CD4-positive, alpha-beta T cell (primary cell): ENCODE measurements around the gene PCDHGB4. TPM values are rescaled to one million over a fixed set of nuclear protein-coding genes. Genes with fewer than 3 reads are reported as not detected.
"Not testable (repeated sequence)": the region's sequence is repeated elsewhere in the genome, so short reads cannot be mapped to it uniquely, and the experiment has no call there.

Experiments
- ATAC-seq: fragments of 200-7000 bp; cut with Tn5 transposase; one replicate; pipeline ENCODE4 v1.10.0; 2022; ENCODE audit warnings: mild to moderate bottlenecking; ENCODE audit not compliant: poor library complexity
- CTCF ChIA-PET: fragments of 350-600 bp; sonication (Branson Sonifier 250); formaldehyde crosslinking; loops from one replicate; lab custom pipeline; 2021; ENCODE audit warnings: antibody characterized with exemption, inconsistent platforms; lab: Charles Lee
- POLR2A ChIA-PET: fragments of 350-600 bp; sonication (Branson Sonifier 250); formaldehyde crosslinking; loops from one replicate; lab custom pipeline; 2021; ENCODE audit warnings: antibody characterized with exemption, inconsistent platforms; lab: Charles Lee
- DNase-seq, 14 experiments: peaks; one replicate each; pipeline ENCODE4 v3.0.0-alpha.2; 2013 to 2020; ENCODE audit warnings: mixed read lengths in 2 of 14
- H3K27ac ChIP-seq, 2 donors: one replicate each; pipeline versions ENCODE4 v1.5.1 to v1.7.0; 2013; ENCODE audit warnings: low read length in 2 of 2, low read depth in 1 of 2, mild to moderate bottlenecking in 1 of 2
- H3K27me3 ChIP-seq, 2 experiments: 1 replicate in 1 of 2; 2 replicates in 1 of 2; pipeline versions ENCODE4 v1.6.1 to v1.7.0; 2013; ENCODE audit warnings: low read length in 2 of 2, control low read depth in 1 of 2, mild to moderate bottlenecking in 1 of 2, moderate library complexity in 1 of 2; ENCODE audit not compliant: insufficient read depth in 2 of 2, control insufficient read depth in 1 of 2
- H3K36me3 ChIP-seq: one replicate; pipeline ENCODE4 v1.6.1; 2013; ENCODE audit warnings: low read length, control low read depth; ENCODE audit not compliant: insufficient read depth
- H3K4me1 ChIP-seq: one replicate; pipeline ENCODE4 v1.6.1; 2013; ENCODE audit warnings: low read length, control low read depth; ENCODE audit not compliant: insufficient read depth
- H3K4me3 ChIP-seq: one replicate; pipeline ENCODE4 v1.5.1; 2013; ENCODE audit warnings: mild to moderate bottlenecking, low read length, moderate library complexity
- H3K9me3 ChIP-seq, 2 experiments: 1 replicate in 1 of 2; 2 replicates in 1 of 2; pipeline versions ENCODE4 v1.6.1 to v1.7.0; 2013; ENCODE audit warnings: low read length in 2 of 2, mild to moderate bottlenecking in 2 of 2, control low read depth in 1 of 2, moderate library complexity in 1 of 2; ENCODE audit not compliant: control insufficient read depth in 1 of 2, insufficient read depth in 1 of 2
- H3K27ac Mint-ChIP-seq: one replicate; pipeline ENCODE4 v1.8.0; 2020; ENCODE audit warnings: mixed read lengths
- H3K27me3 Mint-ChIP-seq: one replicate; pipeline ENCODE4 v1.8.0; 2021; ENCODE audit warnings: mixed read lengths
- H3K36me3 Mint-ChIP-seq: one replicate; pipeline ENCODE4 v1.8.0; 2021; ENCODE audit warnings: low read depth, mixed read lengths
- H3K4me1 Mint-ChIP-seq: one replicate; pipeline ENCODE4 v1.8.0; 2021; ENCODE audit warnings: low read depth, mixed read lengths
- H3K4me3 Mint-ChIP-seq: one replicate; pipeline ENCODE4 v1.8.0; 2020; ENCODE audit warnings: mild to moderate bottlenecking, mixed read lengths
- H3K9me3 Mint-ChIP-seq: one replicate; pipeline ENCODE4 v1.8.0; 2020; ENCODE audit warnings: mixed read lengths
- intact Hi-C, 2 experiments: fragments of 100-400 bp; cut with DNase I in 1 of 2; cut with micrococcal nuclease in 1 of 2; formaldehyde crosslinking; loops; one replicate each; pipeline versions ENCODE4 v1.15.1 to v1.9.0; 2023 to 2025; cut with DNase I, micrococcal nuclease
- total RNA-seq, 174 experiments: library from RNA in 2 of 174; stranded (reverse) in 2 of 174; gene quantifications; one replicate each; pipeline ENCODE4 v1.2.3 and lab custom pipeline; 2021 to 2026
- TF ChIP-seq, protein P1 (sequence below): fragments of 200-600 bp; IDR thresholded peaks from one replicate; pipeline ENCODE4 v1.8.0; 2022; ENCODE audit warnings: antibody characterized with exemption, mild to moderate bottlenecking

The PCDHGB4 gene
- total RNA-seq, 2 experiments from 2014 or later, result not detected

DNA sequence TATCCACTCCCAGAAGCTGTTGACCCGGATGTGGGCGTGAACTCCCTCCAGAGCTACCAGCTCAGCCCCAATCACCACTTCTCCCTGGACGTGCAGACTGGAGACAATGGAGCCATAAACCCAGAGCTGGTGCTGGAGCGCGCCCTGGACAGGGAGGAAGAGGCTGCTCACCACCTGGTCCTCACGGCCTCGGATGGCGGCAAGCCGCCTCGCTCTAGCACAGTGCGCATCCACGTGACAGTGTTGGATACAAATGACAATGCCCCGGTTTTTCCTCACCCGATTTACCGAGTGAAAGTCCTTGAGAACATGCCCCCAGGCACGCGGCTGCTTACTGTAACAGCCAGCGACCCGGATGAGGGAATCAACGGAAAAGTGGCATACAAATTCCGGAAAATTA, 5.8 kb downstream of the PCDHGB4 start:
- intact Hi-C loops, result no loop called here
- Histone ChIP-seq H3K4me3 (no peak overlapping the region), H3K4me1 (no peaks in the 10 kb centered on the region), H3K36me3 (no peaks in the 10 kb centered on the region), H3K27ac (no peak overlapping the region), H3K9me3 (peaks cover 47 to 54% of the 10 kb centered on the region in 2 experiments), H3K27me3 (peaks cover 53 to 87% of the 10 kb centered on the region in 2 experiments)
- Mint-ChIP-seq H3K4me1 (no peaks in the 10 kb centered on the region), H3K27me3 (peaks cover 86% of the 10 kb centered on the region), H3K36me3 (peaks cover 20% of the 10 kb centered on the region), H3K4me3 (no peak overlapping the region), H3K9me3 (peaks cover 19% of the 10 kb centered on the region), H3K27ac (no peak overlapping the region)
- ATAC-seq (no peak), DNase-seq (no peak)
- POLR2A ChIA-PET, result no interaction called here
- CTCF ChIA-PET, result no interaction called here
- TF ChIP-seq, protein P1, sequence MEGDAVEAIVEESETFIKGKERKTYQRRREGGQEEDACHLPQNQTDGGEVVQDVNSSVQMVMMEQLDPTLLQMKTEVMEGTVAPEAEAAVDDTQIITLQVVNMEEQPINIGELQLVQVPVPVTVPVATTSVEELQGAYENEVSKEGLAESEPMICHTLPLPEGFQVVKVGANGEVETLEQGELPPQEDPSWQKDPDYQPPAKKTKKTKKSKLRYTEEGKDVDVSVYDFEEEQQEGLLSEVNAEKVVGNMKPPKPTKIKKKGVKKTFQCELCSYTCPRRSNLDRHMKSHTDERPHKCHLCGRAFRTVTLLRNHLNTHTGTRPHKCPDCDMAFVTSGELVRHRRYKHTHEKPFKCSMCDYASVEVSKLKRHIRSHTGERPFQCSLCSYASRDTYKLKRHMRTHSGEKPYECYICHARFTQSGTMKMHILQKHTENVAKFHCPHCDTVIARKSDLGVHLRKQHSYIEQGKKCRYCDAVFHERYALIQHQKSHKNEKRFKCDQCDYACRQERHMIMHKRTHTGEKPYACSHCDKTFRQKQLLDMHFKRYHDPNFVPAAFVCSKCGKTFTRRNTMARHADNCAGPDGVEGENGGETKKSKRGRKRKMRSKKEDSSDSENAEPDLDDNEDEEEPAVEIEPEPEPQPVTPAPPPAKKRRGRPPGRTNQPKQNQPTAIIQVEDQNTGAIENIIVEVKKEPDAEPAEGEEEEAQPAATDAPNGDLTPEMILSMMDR, result no peak

DNA sequence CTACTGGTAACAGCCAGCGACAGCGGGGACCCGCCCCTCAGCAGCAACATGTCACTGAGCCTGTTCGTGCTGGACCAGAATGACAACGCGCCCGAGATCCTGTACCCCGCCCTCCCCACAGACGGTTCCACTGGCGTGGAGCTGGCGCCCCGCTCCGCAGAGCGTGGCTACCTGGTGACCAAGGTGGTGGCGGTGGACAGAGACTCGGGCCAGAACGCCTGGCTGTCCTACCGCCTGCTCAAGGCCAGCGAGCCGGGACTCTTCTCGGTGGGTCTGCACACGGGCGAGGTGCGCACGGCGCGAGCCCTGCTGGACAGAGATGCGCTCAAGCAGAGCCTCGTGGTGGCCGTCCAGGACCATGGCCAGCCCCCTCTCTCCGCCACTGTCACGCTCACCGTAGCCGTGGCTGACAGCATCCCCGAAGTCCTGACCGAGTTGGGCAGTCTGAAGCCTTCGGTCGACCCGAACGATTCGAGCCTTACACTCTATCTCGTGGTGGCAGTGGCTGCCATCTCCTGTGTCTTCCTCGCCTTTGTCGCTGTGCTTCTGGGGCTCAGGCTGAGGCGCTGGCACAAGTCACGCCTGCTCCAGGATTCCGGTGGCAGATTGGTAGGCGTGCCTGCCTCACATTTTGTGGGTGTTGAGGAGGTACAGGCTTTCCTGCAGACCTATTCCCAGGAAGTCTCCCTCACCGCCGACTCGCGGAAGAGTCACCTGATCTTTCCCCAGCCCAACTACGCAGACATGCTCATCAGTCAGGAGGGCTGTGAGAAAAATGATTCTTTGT, 7.1 kb downstream of the PCDHGB4 start:
- H3K27ac ChIP-seq, H3K4me1 ChIP-seq, H3K4me3 ChIP-seq, H3K36me3 ChIP-seq, H3K4me1 Mint-ChIP-seq, POLR2A ChIA-PET, DNase-seq, intact Hi-C loops, H3K27ac Mint-ChIP-seq, ATAC-seq, H3K4me3 Mint-ChIP-seq: not testable (repeated sequence)
- H3K36me3 Mint-ChIP-seq, result peaks cover 30% of the 10 kb centered on the region
- CTCF ChIA-PET, result interaction anchor here (1.0 to 1.3 kb wide), 2 partner anchors 13 to 163 kb away, joined by 3 read pairs; partner anchors contain the start of gene PCDHGB6
- H3K27me3 ChIP-seq, result peaks cover 49 to 85% of the 10 kb centered on the region in 2 experiments
- peaks cover 88% of the 10 kb centered on the region for H3K27me3 Mint-ChIP-seq
- H3K9me3 Mint-ChIP-seq, result peaks cover 15% of the 10 kb centered on the region
- peaks cover 49 to 55% of the 10 kb centered on the region in 2 experiments for H3K9me3 ChIP-seq

DNA sequence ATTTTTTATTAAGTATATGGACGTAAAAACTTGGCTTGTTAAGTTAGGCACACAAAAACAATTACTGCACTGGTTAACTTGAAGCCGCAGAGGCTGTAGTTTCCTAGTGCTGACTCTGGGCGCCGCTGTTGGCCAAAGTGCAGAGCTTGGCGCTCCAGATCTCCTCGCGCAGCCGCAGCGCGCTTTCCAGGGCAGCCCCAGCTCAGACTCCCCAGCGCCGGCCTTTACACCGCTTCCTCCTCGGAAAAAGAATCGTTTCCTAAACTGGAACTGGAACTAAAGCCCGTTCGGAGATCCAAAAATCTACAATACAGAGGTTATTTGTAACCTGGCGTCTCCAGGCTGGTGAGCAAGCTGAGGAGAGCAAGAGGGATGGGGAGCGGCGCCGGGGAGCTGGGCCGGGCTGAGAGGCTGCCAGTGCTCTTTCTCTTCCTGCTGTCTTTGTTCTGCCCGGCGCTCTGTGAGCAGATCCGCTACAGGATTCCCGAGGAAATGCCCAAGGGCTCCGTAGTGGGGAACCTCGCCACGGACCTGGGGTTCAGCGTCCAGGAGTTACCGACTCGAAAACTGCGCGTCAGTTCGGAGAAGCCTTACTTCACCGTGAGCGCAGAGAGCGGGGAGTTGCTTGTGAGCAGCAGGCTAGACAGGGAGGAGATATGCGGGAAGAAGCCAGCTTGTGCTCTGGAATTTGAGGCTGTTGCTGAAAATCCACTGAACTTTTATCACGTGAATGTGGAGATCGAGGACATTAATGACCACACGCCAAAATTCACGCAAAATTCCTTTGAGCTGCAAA, 10.5 kb downstream of the PCDHGB4 start, which contains the start of gene PCDHGB5:
Gene PCDHGB5, plus strand, starts transcription at position 192 of the 796 bp plus-strand sequence. Its CDS starts 181 bp downstream, at position 373.
- intact Hi-C loops, H3K36me3 ChIP-seq, H3K4me3 ChIP-seq, H3K4me1 Mint-ChIP-seq, H3K27ac Mint-ChIP-seq, H3K27ac ChIP-seq, H3K4me1 ChIP-seq: not testable (repeated sequence)
- peaks cover 10% of the 10 kb centered on the region for H3K9me3 Mint-ChIP-seq
- Histone ChIP-seq H3K27me3 (peaks cover 55 to 80% of the 10 kb centered on the region in 2 experiments), H3K9me3 (peaks cover 30 to 55% of the 10 kb centered on the region in 2 experiments)
- peaks cover 25% of the 10 kb centered on the region for H3K36me3 Mint-ChIP-seq
- POLR2A ChIA-PET, result interaction anchor here (0.7 kb wide), 1 partner anchor 86 kb away, joined by 3 read pairs; the partner anchor contains the start of gene PCDHGC4
- DNase-seq (peak in 6 of 14 experiments; percentile 34 to 50 (median 40)), ATAC-seq (peak; percentile 68)
- H3K4me3 Mint-ChIP-seq, result peak within 1 kb of the TSS; percentile 11
- TF ChIP-seq, protein P1, result peak; percentile 20
- H3K27me3 Mint-ChIP-seq, result peaks cover 78% of the 10 kb centered on the region
- CTCF ChIA-PET, result interaction anchor here (0.8 to 3.0 kb wide), 11 partner anchors 15 to 166 kb away, joined by 3 to 11 read pairs (median 6); partner anchors contain the start of genes PCDHGA1, PCDHGA10, PCDHGA5 and PCDHGB3
